OCI-LY7 (cell line): Measurements from ENCODE around the gene ABCA13.

Source experiments
- CTCF ChIP-seq: fragments of 200-600 bp; sonication (generic); conservative IDR thresholded peaks from 2 replicates; pipeline ENCODE4 v1.5.1; 2014; ENCODE audit warnings: mild to moderate bottlenecking, antibody characterized with exemption, low read length, moderate library complexity, mixed read lengths
- EZH2phosphoT487 ChIP-seq: fragments of 200-600 bp; sonication (generic); IDR thresholded peaks from 2 replicates; pipeline ENCODE4 v1.6.1; 2018; ENCODE audit warnings: low read depth, borderline replicate concordance, mild to moderate bottlenecking, mixed run types, antibody characterized with exemption, low read length, moderate library complexity, mixed read lengths

DNA sequence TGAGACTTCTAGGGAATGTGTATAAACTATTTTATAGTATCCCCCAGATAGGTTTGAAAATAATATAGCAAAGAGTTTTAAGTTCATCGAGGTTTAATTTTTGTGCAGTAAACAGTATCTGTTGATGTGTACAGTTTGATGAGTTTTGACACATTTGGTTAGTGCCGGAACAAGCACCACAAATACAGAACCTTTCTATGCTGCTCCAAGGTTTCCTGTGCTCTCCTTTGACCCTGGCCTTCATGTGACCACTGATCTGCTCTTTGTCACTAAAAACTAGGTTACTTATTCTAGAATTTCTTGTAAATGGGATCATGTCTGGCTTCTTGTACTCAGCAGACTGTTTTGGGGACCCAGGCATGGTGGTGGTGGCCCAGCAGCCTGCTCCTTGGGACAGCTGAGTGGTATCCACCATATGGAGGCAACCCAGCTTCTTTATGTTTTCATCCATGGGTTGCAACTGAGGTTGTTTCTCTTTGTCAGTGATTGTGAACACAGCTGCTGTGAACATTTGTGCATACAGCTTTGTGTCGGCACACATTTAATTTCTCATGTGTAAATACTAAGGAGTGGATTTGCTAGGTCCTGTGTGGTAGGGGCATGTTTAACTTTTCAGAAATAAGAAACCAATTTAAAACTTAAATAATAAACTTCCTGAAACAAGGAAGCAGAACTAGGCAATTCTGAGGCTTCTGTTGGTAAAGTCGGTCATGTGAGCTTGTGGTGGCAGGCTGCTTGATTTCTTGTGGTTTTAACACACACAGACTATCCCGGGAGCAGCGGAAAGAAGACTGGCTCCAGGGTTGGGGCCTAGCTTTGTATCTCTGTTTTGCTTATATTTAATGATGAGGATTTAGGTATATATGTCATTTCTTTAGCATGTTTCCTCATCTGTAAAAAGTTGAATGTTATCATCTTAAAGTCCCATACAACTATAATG, 219.4 kb downstream of the ABCA13 start:
- TF ChIP-seq EZH2phosphoT487 (no peak), CTCF (no peak)
